Activated B cell treated with CpG ODN at 0.5 μM for 24 hours (primary cell): ENCODE measurements around the gene RTP5. TPM values are rescaled to one million over a fixed set of nuclear protein-coding genes. Genes with fewer than 3 reads are reported as not detected.
"Not testable (repeated sequence)": the region's sequence is repeated elsewhere in the genome, so short reads cannot be mapped to it uniquely, and the experiment has no call there.

ENCODE experiments used
- ATAC-seq: fragments of 200-7000 bp; cut with Tn5 transposase; one replicate; pipeline ENCODE4 v1.10.0; 2021; ENCODE audit warnings: low read depth, mild to moderate bottlenecking, moderate library complexity
- CTCF ChIA-PET: fragments of 350-600 bp; sonication (Branson Sonifier 250); formaldehyde crosslinking; loops from one replicate; lab custom pipeline; 2021; ENCODE audit warnings: antibody characterized with exemption; lab: Charles Lee
- POLR2A ChIA-PET: fragments of 350-600 bp; sonication (Branson Sonifier 250); formaldehyde crosslinking; loops from one replicate; lab custom pipeline; 2021; ENCODE audit warnings: antibody characterized with exemption; lab: Charles Lee
- DNase-seq: peaks from one replicate; pipeline ENCODE4 v3.0.0; 2022
- H3K27ac Mint-ChIP-seq: one replicate; pipeline ENCODE4 v1.8.0; 2020; ENCODE audit warnings: mixed read lengths
- H3K27me3 Mint-ChIP-seq: one replicate; pipeline ENCODE4 v1.8.0; 2021; ENCODE audit warnings: mixed read lengths
- H3K36me3 Mint-ChIP-seq: one replicate; pipeline ENCODE4 v1.8.0; 2021; ENCODE audit warnings: low read depth, mixed read lengths
- H3K4me1 Mint-ChIP-seq: one replicate; pipeline ENCODE4 v1.8.0; 2021; ENCODE audit warnings: mixed read lengths
- H3K4me3 Mint-ChIP-seq: one replicate; pipeline ENCODE4 v1.8.0; 2020; ENCODE audit warnings: mild to moderate bottlenecking, mixed read lengths
- H3K9me3 Mint-ChIP-seq: one replicate; pipeline ENCODE4 v1.8.0; 2020; ENCODE audit warnings: mixed read lengths
- intact Hi-C: fragments of 100-400 bp; cut with micrococcal nuclease; formaldehyde crosslinking; loops from one replicate; pipeline ENCODE4 v1.15.1; 2024
- total RNA-seq: library from RNA; stranded (reverse); gene quantifications from 2 replicates; pipeline ENCODE4 v1.2.3, GENCODE V29; 2022
- TF ChIP-seq, protein P1 (sequence below): fragments of 200-600 bp; IDR thresholded peaks from one replicate; pipeline ENCODE4 v1.8.0; 2022; ENCODE audit warnings: antibody characterized with exemption, mild to moderate bottlenecking

The RTP5 gene
- total RNA-seq, 1 donor from 2014 or later, result not detected

DNA sequence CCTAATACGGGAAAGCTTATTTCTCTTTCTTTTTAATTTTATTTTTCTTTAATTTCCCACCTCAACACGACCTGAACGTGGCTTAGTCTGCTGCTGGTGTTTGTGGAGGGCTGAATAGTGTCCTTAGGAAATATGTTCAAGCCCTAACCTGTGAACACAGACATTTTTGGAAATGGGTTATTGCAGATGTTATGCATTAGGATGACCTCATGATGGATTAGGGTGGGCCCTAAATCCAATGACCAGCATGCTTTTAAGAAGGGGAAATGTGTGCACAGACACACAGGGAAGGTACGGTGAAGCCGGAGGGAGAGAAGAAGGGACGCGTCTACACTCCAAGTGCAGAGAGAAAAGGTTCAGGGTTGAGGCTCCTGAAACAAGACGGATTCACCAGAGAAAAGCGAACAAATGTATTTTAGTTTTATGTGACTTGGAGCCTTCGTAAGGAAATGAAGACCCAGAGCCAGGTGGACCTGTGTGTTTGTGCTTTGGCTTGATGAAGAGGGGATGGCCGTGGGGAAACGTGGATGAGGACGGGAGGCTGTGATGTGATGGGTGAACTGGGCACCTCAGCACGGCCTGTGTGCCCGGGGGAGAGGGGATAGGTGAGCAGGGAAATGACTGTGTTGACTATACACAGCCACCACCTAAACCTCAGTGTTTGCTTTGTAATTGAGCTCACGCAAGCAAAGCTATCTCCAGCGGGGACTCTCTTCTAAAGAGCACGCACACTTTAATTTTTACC, 37.5 kb downstream of the RTP5 start:
- peaks cover 48% of the 10 kb centered on the region for H3K36me3 Mint-ChIP-seq
- DNase-seq (no peak), ATAC-seq (no peak)
- H3K27me3 Mint-ChIP-seq, result no peaks in the 10 kb centered on the region
- intact Hi-C loops, result no loop called here
- ChIA-PET CTCF (no interaction called here), POLR2A (no interaction called here)
- TF ChIP-seq, protein P1, sequence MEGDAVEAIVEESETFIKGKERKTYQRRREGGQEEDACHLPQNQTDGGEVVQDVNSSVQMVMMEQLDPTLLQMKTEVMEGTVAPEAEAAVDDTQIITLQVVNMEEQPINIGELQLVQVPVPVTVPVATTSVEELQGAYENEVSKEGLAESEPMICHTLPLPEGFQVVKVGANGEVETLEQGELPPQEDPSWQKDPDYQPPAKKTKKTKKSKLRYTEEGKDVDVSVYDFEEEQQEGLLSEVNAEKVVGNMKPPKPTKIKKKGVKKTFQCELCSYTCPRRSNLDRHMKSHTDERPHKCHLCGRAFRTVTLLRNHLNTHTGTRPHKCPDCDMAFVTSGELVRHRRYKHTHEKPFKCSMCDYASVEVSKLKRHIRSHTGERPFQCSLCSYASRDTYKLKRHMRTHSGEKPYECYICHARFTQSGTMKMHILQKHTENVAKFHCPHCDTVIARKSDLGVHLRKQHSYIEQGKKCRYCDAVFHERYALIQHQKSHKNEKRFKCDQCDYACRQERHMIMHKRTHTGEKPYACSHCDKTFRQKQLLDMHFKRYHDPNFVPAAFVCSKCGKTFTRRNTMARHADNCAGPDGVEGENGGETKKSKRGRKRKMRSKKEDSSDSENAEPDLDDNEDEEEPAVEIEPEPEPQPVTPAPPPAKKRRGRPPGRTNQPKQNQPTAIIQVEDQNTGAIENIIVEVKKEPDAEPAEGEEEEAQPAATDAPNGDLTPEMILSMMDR, result no peak
- peaks cover 3% of the 10 kb centered on the region for H3K4me1 Mint-ChIP-seq
- H3K4me3 Mint-ChIP-seq, result no peak overlapping the region
- H3K27ac Mint-ChIP-seq, result no peak overlapping the region
- no peaks in the 10 kb centered on the region for H3K9me3 Mint-ChIP-seq

DNA sequence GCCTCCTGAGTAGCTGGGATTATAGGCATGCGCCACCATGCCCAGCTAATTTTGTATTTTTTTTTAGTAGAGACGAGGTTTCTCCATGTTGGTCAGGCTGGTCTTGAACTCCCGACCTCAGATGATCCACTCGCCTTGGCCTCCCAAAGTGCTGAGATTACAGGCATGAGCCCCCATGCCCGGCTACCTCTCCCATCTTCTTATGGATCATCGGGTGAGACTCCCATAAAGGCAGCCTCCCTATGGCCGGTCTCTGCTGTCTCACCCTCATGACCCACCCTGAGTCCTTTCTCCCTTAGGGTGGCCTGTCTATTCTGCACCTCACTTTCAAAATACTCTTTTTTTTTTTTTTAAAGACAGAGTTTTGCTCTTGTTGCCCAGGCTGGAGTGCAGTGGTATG, 38.3 kb downstream of the RTP5 start:
- POLR2A ChIA-PET, intact Hi-C loops, H3K4me1 Mint-ChIP-seq, H3K4me3 Mint-ChIP-seq, CTCF ChIA-PET, H3K27me3 Mint-ChIP-seq, DNase-seq, H3K27ac Mint-ChIP-seq, H3K9me3 Mint-ChIP-seq, ATAC-seq: not testable (repeated sequence)
- peaks cover 53% of the 10 kb centered on the region for H3K36me3 Mint-ChIP-seq

DNA sequence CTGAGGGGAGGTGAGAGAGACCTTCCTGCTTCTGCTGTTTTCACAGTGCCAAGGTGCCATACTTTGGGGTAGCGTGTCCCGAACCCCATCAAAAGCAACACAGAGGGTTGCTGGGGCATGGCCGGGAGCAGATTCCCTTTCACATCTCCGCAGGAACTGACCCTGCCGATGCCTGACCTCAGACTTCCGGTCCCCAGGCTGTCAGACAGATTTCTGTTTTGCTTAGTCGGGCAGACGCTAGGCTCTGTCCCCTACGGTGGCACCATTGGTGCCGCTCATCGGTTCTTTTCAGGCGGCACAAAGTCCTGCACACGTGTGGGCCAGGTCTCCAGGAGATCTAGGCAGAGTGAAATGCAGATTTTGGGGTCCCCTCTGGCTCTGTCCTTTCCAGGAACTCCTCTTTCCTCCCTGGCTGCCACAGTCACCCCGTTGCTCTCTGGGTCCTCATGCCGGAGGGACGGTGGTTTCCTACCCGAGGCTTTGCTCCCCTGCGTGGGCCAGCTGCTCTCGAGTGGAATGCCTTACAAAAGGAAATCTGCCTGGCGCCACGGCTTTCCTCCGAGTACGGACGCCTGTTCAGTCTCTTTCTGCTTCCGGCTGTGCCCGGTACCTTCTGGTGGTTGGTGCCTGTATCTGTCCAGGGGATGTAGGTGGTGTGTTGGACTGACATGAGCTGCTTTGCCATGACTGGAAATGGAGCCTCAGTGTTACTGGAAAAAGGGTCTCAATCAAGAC, 39.3 kb downstream of the RTP5 start:
- ATAC-seq (no peak), DNase-seq (no peak)
- ChIA-PET POLR2A (no interaction called here), CTCF (no interaction called here)
- Mint-ChIP-seq H3K4me3 (no peak overlapping the region), H3K36me3 (peaks cover 54% of the 10 kb centered on the region), H3K27me3 (no peaks in the 10 kb centered on the region), H3K9me3 (no peaks in the 10 kb centered on the region), H3K4me1 (peaks cover 3% of the 10 kb centered on the region), H3K27ac (no peak overlapping the region)
- TF ChIP-seq, protein P1, result no peak
- intact Hi-C loops, result no loop called here

DNA sequence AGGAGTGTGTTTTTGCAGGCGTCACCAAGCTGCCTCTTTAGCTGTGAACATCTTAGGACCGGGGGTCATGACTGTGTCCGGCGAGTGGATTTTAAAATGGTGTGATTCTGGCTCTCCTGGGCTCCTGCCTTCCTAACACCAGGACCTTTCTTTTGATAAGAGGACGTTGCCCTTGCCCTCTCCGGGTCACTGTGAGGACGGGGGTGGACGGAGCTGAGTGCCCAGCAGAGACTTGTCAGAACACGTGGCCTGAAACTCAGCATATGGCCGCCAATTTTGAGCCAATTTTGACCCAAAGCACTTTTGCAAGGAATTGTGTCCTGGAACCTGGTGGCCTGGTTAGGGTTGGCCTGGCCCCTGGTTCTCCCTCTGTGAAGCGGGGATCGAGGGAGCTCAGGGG, 40.2 kb downstream of the RTP5 start:
- H3K36me3 Mint-ChIP-seq, result peaks cover 59% of the 10 kb centered on the region

DNA sequence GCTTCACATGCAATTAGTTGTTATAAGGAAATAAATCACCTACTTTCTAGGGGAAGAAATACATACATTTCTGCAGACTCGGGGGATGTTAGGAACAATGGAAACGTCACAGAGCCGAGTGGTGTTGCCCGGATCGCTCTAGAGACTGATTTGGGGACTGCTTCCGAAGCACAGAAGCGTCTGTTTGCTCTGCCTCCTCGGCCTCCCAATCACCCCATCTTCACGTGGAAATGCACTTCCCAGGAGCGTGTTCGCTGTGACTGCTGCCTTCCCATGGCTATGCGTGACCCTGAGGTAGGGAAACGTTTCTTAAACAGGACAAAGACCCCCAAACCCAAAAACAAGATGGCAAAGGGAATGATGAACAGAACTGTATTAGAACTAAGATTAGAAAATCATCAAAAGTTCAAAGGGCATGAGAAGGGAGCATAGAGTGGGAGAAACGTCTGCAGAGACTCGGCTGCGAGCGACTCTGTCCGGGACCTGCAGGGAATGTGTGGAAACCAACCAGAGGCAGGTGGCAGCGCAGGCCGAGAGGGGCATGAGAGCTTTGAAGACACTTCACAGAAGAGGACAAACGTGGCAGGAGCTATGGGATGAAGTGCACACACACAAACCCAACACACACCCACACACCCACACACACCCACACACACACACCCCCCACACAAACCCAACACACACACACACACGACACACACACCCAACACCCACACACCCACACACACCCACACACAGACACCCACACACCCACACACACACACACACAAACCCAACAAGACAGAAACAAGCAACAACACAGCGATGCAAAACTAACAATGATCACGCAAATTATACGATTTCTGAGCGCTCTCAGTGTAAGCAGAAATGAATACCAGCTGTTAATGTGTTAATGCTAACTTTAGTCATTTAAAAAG, 41.3 kb downstream of the RTP5 start:
- Mint-ChIP-seq H3K4me1 (peaks cover 3% of the 10 kb centered on the region), H3K27ac (no peak overlapping the region), H3K27me3 (no peaks in the 10 kb centered on the region), H3K9me3 (no peaks in the 10 kb centered on the region), H3K36me3 (peaks cover 53% of the 10 kb centered on the region), H3K4me3 (no peak overlapping the region)
- intact Hi-C loops, result no loop called here
- DNase-seq (no peak), ATAC-seq (no peak)
- ChIA-PET POLR2A (no interaction called here), CTCF (no interaction called here)
- TF ChIP-seq, protein P1, result no peak

More for the DNA sequence above, 40.2 kb downstream of the RTP5 start:
- DNase-seq (no peak), ATAC-seq (no peak)
- H3K4me3 Mint-ChIP-seq, result no peak overlapping the region
- H3K9me3 Mint-ChIP-seq, result no peaks in the 10 kb centered on the region
- H3K4me1 Mint-ChIP-seq, result peaks cover 3% of the 10 kb centered on the region
- H3K27me3 Mint-ChIP-seq, result no peaks in the 10 kb centered on the region
- ChIA-PET POLR2A (no interaction called here), CTCF (no interaction called here)
- TF ChIP-seq, protein P1, result no peak
- intact Hi-C loops, result no loop called here
- H3K27ac Mint-ChIP-seq, result no peak overlapping the region
